ENCODE measurements around the gene SLAMF9. TPM values are rescaled to one million over a fixed set of nuclear protein-coding genes. Genes with fewer than 3 reads are reported as not detected.
A peak's percentile ranks its signal among the peaks of the same experiment; 100 is the strongest.

SLAMF9 gene
- total RNA-seq, 2 experiments from 2014 or later: not detected

DNA sequence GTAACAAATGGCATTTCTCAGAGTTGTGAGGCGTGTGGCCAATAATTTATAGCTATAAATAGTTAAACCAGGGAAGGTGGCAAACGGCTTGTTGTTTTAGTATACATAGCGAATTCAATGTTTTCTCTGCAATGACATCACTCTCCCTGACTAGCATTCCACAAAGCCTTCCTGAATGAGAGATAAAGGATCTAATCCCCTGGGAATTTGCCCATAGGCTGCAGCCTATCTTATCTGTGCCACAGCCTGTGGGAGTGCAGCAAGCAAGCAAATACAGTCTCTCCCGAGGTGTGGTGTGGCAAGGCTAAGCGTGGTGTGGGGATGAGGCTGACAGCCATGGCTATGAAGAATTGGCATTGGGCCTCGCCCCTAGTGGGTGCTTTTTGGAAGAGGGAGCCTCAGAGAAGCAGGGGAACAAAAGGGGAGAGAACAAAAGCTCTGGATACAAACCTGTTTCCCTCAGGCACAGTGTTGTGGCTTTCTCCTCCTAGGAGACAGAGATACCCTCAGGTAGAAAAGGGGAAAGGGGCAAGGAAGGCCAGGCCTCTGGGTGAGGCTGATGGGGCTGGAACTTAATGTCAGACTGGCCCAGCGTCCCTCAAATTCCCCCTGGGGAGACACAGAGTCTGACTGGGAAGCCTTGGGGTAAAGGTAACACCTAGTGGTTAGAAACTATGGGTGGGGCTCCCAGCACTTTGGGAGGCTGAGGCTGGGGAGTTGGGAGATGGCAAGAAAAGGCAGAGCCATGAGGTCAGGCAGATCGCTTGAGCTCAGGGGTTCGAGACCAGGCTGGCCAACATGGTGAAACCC, 37.6 kb downstream of the SLAMF9 start:
- DNase-seq: no peak
- TF ChIP-seq, protein P1, sequence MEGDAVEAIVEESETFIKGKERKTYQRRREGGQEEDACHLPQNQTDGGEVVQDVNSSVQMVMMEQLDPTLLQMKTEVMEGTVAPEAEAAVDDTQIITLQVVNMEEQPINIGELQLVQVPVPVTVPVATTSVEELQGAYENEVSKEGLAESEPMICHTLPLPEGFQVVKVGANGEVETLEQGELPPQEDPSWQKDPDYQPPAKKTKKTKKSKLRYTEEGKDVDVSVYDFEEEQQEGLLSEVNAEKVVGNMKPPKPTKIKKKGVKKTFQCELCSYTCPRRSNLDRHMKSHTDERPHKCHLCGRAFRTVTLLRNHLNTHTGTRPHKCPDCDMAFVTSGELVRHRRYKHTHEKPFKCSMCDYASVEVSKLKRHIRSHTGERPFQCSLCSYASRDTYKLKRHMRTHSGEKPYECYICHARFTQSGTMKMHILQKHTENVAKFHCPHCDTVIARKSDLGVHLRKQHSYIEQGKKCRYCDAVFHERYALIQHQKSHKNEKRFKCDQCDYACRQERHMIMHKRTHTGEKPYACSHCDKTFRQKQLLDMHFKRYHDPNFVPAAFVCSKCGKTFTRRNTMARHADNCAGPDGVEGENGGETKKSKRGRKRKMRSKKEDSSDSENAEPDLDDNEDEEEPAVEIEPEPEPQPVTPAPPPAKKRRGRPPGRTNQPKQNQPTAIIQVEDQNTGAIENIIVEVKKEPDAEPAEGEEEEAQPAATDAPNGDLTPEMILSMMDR (IDR thresholded peaks at IDR 0.05): no peak
- no peak for ATAC-seq
- POLR2A ChIA-PET: interaction anchor here (1.0 to 4.2 kb wide), 6 partner anchors 7 to 106 kb away, joined by 3 to 56 read pairs (median 4); partner anchors contain the start of gene TAGLN2
- H3K27me3 Mint-ChIP-seq: no peaks in the 10 kb centered on the region
- CTCF ChIA-PET: interaction anchor here (0.9 to 2.6 kb wide), 2 partner anchors 7 to 91 kb away, joined by 3 to 11 read pairs; no protein-coding TSS in a partner anchor
- peaks cover 66% of the 10 kb centered on the region for H3K4me1 Mint-ChIP-seq (ENCODE audit: low read depth)
- peak overlapping the region; percentile 7 for H3K27ac Mint-ChIP-seq
- H3K9me3 Mint-ChIP-seq: no peaks in the 10 kb centered on the region
- peaks cover 46% of the 10 kb centered on the region for H3K36me3 Mint-ChIP-seq (ENCODE audit: low read depth)
- intact Hi-C loops (cut with micrococcal nuclease): no loop called here
- no peak overlapping the region for H3K4me3 Mint-ChIP-seq

DNA sequence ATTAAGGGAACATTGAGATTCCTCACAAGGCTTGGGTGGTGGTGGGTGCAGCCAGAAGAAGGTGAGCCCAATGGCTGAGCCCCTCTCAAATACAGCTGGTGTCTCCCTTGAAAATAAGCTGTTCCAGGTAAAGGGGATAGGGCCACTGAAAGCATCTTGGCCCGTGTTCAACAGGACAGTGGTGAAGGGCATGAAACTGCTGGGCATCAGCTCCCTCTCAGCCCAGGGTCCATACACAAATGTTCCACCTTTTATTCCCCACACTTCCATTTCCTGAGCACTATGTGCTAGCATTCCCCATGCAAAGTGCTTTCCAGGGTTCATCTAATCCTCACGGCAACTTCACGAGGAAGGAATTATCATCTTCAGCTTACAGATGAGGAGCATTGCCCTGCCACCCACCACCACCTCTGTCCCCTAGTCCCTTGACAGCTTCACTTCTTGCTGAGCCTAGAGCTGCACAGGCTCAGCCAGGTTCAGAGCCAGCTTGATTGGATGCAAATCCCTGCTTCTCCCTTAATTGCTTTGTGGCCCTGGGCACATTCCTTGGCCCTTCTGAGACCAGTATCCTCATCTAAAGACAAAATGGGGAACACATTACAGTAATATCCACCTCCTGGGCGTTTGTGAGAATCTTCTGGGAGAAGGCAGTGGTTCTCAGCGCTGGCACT, 38.3 kb downstream of the SLAMF9 start:
- H3K4me3 Mint-ChIP-seq: no peak overlapping the region
- no peak for ATAC-seq
- no peak for DNase-seq
- H3K27me3 Mint-ChIP-seq: no peaks in the 10 kb centered on the region
- peaks cover 41% of the 10 kb centered on the region for H3K36me3 Mint-ChIP-seq (ENCODE audit: low read depth)
- TF ChIP-seq, protein P1 (IDR thresholded peaks at IDR 0.05): no peak
- POLR2A ChIA-PET: interaction anchor here (1.0 to 4.2 kb wide), 6 partner anchors 8 to 105 kb away, joined by 3 to 56 read pairs (median 4); partner anchors contain the start of gene TAGLN2
- H3K4me1 Mint-ChIP-seq (ENCODE audit: low read depth): peaks cover 66% of the 10 kb centered on the region
- no peaks in the 10 kb centered on the region for H3K9me3 Mint-ChIP-seq
- intact Hi-C loops (cut with micrococcal nuclease): no loop called here
- H3K27ac Mint-ChIP-seq: peak overlapping the region; percentile 7
- CTCF ChIA-PET: interaction anchor here (0.9 to 2.6 kb wide), 3 partner anchors 8 to 91 kb away, joined by 3 to 11 read pairs (median 3); partner anchors contain the start of gene IGSF9

DNA sequence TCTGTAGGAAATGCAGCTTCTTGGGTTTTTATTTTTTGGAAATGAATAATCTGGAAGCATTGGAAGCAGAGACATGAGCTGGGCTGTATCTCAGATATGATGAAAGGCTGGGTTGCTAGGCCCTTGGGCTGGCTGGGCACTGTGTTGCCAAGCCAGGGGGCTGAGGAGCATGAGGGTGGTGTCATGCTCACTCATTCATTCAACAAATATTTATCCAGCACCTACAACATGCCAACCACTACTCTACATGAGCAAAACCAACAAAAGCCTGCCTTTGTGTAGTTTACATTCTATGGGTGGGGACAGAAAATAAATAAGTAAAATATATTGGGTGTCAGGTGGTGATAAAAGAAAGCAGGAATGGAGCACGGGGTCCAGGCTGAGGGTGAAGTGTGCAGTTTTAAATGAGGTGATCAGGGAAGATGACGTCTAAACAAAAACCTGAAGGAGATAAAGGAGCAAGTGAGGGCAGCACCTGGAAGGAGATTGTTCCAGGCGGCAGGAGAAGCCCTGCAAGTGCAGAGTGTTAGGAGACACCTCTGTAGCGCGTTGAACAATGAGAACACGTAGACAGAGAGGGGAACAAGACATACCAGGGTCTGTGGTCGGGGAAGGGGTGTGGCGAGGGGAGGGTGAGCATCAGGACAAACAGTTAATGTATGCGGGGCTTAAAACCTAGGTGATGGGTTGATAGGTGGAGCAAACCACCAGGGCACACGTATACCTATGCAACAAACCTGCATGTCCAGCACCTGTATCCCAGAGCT, 39.6 kb downstream of the SLAMF9 start:
- DNase-seq (no peak), ATAC-seq (no peak)
- CTCF ChIA-PET: interaction anchor here (1.4 to 2.6 kb wide), 2 partner anchors 93 to 115 kb away, joined by 3 to 11 read pairs; no protein-coding TSS in a partner anchor
- Mint-ChIP-seq H3K4me3 (no peak overlapping the region), H3K27me3 (no peaks in the 10 kb centered on the region), H3K4me1 (ENCODE audit: low read depth) (peaks cover 64% of the 10 kb centered on the region), H3K9me3 (no peaks in the 10 kb centered on the region), H3K27ac (no peak overlapping the region), H3K36me3 (ENCODE audit: low read depth) (peaks cover 28% of the 10 kb centered on the region)
- TF ChIP-seq, protein P1 (IDR thresholded peaks at IDR 0.05): no peak
- POLR2A ChIA-PET: interaction anchor here (0.6 to 4.2 kb wide), 3 partner anchors 9 to 24 kb away, joined by 3 to 56 read pairs (median 5); partner anchors contain the start of gene TAGLN2
- intact Hi-C loops (cut with micrococcal nuclease): no loop called here

DNA sequence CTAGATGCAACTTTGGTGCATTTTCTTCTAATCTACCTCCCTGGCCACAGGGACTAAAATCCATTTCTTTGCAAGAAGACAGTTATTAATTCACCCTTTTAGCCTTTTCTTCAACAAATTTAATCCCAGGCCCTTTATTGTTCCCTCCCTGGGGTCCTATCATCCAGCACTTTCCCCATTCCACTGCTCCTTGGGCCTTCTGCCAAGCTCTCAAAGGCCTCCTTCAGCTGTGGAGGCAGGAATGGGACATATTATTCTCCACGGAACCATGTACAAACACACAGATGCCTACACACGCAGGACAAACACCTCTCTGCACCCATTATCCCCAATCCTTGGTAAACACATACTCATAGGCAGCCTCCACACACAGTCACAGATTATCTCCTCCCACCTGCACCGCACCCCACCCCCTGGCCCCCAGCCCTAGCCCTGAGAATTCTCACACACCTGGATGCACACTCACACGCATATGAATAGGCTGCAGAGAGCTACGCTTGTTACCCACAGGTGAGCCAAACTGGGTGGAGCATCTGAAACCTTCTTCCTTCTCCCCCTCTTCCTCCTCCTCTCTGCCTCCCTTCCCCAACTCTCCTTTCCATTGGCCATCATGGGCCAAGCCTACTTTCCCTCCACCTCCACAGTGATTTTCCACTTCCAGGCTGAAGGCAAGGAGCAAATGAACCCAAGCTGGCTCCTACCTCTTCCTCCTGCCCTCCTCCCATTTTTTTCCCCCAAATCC, 40.4 kb downstream of the SLAMF9 start:
- ChIA-PET POLR2A (interaction anchor here (4.2 kb wide), 1 partner anchor 10 kb away, joined by 56 read pairs; the partner anchor contains the start of gene TAGLN2), CTCF (interaction anchor here (1.4 kb wide), 1 partner anchor 115 kb away, joined by 3 read pairs; no protein-coding TSS in a partner anchor)
- H3K4me1 Mint-ChIP-seq (ENCODE audit: low read depth): peaks cover 59% of the 10 kb centered on the region
- no peaks in the 10 kb centered on the region for H3K9me3 Mint-ChIP-seq
- DNase-seq (no peak), ATAC-seq (no peak)
- H3K27ac Mint-ChIP-seq: no peak overlapping the region
- no peaks in the 10 kb centered on the region for H3K27me3 Mint-ChIP-seq
- TF ChIP-seq, protein P1 (IDR thresholded peaks at IDR 0.05): no peak
- intact Hi-C loops (cut with micrococcal nuclease): no loop called here
- H3K36me3 Mint-ChIP-seq (ENCODE audit: low read depth): peaks cover 20% of the 10 kb centered on the region
- no peak overlapping the region for H3K4me3 Mint-ChIP-seq

All from activated CD8-positive, alpha-beta T cell treated with anti-CD3 and anti-CD28 coated beads for 36 hours (primary cell).